ENCODE data around the gene ADCY3. TPM values are rescaled to one million over a fixed set of nuclear protein-coding genes. Genes with fewer than 3 reads are reported as not detected.

Gene ADCY3
- total RNA-seq, 1 experiment from 2014 or later: 71.1 TPM

GRCh38 chr2:24791452-24791851 lies 128.6 kb downstream of the ADCY3 start:
- Histone ChIP-seq H3K27ac (ENCODE audit: low read depth, low read length) (no peak overlapping the region), H3K9me3 (ENCODE audit: control insufficient read depth in 1 of 2, insufficient read depth in 1 of 2, low read depth in 1 of 2, low read length in 2 of 2) (no peaks in the 10 kb centered on the region), H3K4me3 (replicated peaks in 1 of 2; ENCODE audit: low read depth in 1 of 2, low read length in 2 of 2) (no peak overlapping the region), H4K20me1 (ENCODE audit: insufficient read depth) (no peaks in the 10 kb centered on the region), H3K4me2 (ENCODE audit: low read length) (peak overlapping the region; percentile 83), H3K79me2 (ENCODE audit: insufficient read depth, low read length) (peaks cover 32% of the 10 kb centered on the region), H3K27me3 (ENCODE audit: insufficient read depth, low read length) (no peaks in the 10 kb centered on the region), H3K9me2 (ENCODE audit: insufficient read depth) (no peaks in the 10 kb centered on the region), H3K9ac (ENCODE audit: low read length) (0 out of 2 replicates have a peak overlapping the region, but pooled peaks have one; percentile 92), H2AFZ (ENCODE audit: low read depth, low read length, poor library complexity, severe bottlenecking) (no peak overlapping the region), H3K4me1 (ENCODE audit: control insufficient read depth in 1 of 2, insufficient read depth in 2 of 2, low read length in 2 of 2) (peaks cover 12 to 34% of the 10 kb centered on the region in 2 experiments), H3K36me3 (ENCODE audit: control insufficient read depth in 1 of 2, insufficient read depth in 2 of 2, low read length in 2 of 2) (peaks cover 0 to 9% of the 10 kb centered on the region in 2 experiments; a peak in 1 of 4 replicates)
- intact Hi-C loops (cut with micrococcal nuclease): no loop called here
- ChIA-PET RAD21 (ENCODE audit: low non-redundant PET in 1 of 2, low total read pairs in 2 of 2, uncharacterized antibody in 2 of 2, unreplicated experiment in 2 of 2) (interaction anchor here in 1 of 2 experiments (0.9 kb wide), 1 partner anchor 212 kb away, joined by 4 read pairs; no protein-coding TSS in a partner anchor), POLR2A (no interaction called here), CTCF (interaction anchor here (0.6 to 1.5 kb wide), 4 partner anchors 14 to 369 kb away, joined by 3 to 5 read pairs (median 4); no protein-coding TSS in a partner anchor)
- no TSS peak for BruUV-seq (replicated peaks)
- DNase-seq (ENCODE audit: low read depth, low spot score) (no peak), ATAC-seq (no peak)
- TF ChIP-seq YY1 (IDR thresholded peaks at IDR 0.05; ENCODE audit: extremely low read depth, insufficient replicate concordance, low read depth, low read length) (no peak), RAD21 (IDR thresholded peaks at IDR 0.05; ENCODE audit: low read depth) (no peak)

- no TSS peak for BruUV-seq (replicated peaks)
- Histone ChIP-seq H3K27me3 (ENCODE audit: insufficient read depth, low read length) (no peaks in the 10 kb centered on the region), H3K4me1 (ENCODE audit: control insufficient read depth in 1 of 2, insufficient read depth in 2 of 2, low read length in 2 of 2) (peaks cover 12 to 22% of the 10 kb centered on the region in 2 experiments), H3K9ac (ENCODE audit: low read length) (no peak overlapping the region), H3K9me3 (ENCODE audit: control insufficient read depth in 1 of 2, insufficient read depth in 1 of 2, low read depth in 1 of 2, low read length in 2 of 2) (no peaks in the 10 kb centered on the region), H2AFZ (ENCODE audit: low read depth, low read length, poor library complexity, severe bottlenecking) (no peak overlapping the region), H3K9me2 (ENCODE audit: insufficient read depth) (no peaks in the 10 kb centered on the region), H4K20me1 (ENCODE audit: insufficient read depth) (no peaks in the 10 kb centered on the region), H3K4me2 (ENCODE audit: low read length) (no peak overlapping the region), H3K27ac (ENCODE audit: low read depth, low read length) (no peak overlapping the region), H3K79me2 (ENCODE audit: insufficient read depth, low read length) (peaks cover 5% of the 10 kb centered on the region), H3K4me3 (replicated peaks in 1 of 2; ENCODE audit: low read depth in 1 of 2, low read length in 2 of 2) (no peak overlapping the region), H3K36me3 (ENCODE audit: control insufficient read depth in 1 of 2, insufficient read depth in 2 of 2, low read length in 2 of 2) (no peaks in the 10 kb centered on the region)
- ChIA-PET POLR2A (no interaction called here), CTCF (interaction anchor here (1.4 kb wide), 1 partner anchor 33 kb away, joined by 3 read pairs; no protein-coding TSS in a partner anchor), RAD21 (ENCODE audit: low non-redundant PET in 1 of 2, low total read pairs in 2 of 2, uncharacterized antibody in 2 of 2, unreplicated experiment in 2 of 2) (no interaction called here)
- intact Hi-C loops (cut with micrococcal nuclease): no loop called here
- no peak for DNase-seq (ENCODE audit: low read depth, low spot score)
- no peak for TF ChIP-seq ZFX (IDR thresholded peaks at IDR 0.05)
- no peak for TF ChIP-seq POLR2AphosphoS5 (IDR thresholded peaks at IDR 0.05; ENCODE audit: low read depth, low read length)
- TF ChIP-seq CTCF (IDR thresholded peaks at IDR 0.05 in 2 of 3, conservative IDR thresholded peaks at IDR 0.05 in 1 of 3; ENCODE audit: borderline replicate concordance in 1 of 3, insufficient read depth in 1 of 3, low read depth in 2 of 3, low read length in 2 of 3): no peak
- TF ChIP-seq SP1 (IDR thresholded peaks at IDR 0.05; ENCODE audit: low read depth): no peak
- no peak for TF ChIP-seq CEBPB (IDR thresholded peaks at IDR 0.05; ENCODE audit: low read depth)
- TF ChIP-seq CBX3 (IDR thresholded peaks at IDR 0.05; ENCODE audit: low read depth): no peak
- no peak for TF ChIP-seq JUND (IDR thresholded peaks at IDR 0.05)
- no peak for TF ChIP-seq ZNF274 (IDR thresholded peaks at IDR 0.05; ENCODE audit: low read depth, low read length)
- TF ChIP-seq RAD21 (IDR thresholded peaks at IDR 0.05; ENCODE audit: low read depth): no peak
- no peak for TF ChIP-seq SIN3A (IDR thresholded peaks at IDR 0.05; ENCODE audit: low read depth)
- no peak for TF ChIP-seq EZH2phosphoT487 (IDR thresholded peaks at IDR 0.05; ENCODE audit: borderline replicate concordance)
- no peak for TF ChIP-seq EZH2 (IDR thresholded peaks at IDR 0.05)
- no peak for TF ChIP-seq ELF1 (IDR thresholded peaks at IDR 0.05; ENCODE audit: borderline replicate concordance, low read depth)
- TF ChIP-seq ZBTB33 (IDR thresholded peaks at IDR 0.05; ENCODE audit: extremely low read depth, insufficient replicate concordance, low read length): no peak
- TF ChIP-seq YY1 (IDR thresholded peaks at IDR 0.05; ENCODE audit: extremely low read depth, insufficient replicate concordance, low read depth, low read length): no peak
- TF ChIP-seq ATF3 (IDR thresholded peaks at IDR 0.05): no peak
- no peak for TF ChIP-seq POLR2A (IDR thresholded peaks at IDR 0.05; ENCODE audit: borderline replicate concordance, extremely low read depth, insufficient read depth, insufficient read length)
- no peak for TF ChIP-seq EGR1 (IDR thresholded peaks at IDR 0.05; ENCODE audit: low read depth)
- no peak for TF ChIP-seq FOSL1 (IDR thresholded peaks at IDR 0.05; ENCODE audit: low read depth)
- ATAC-seq: no peak
Measured at GRCh38 chr2:24788816-24789215, 131.2 kb downstream of the ADCY3 start.

Measured in HCT116 (cell line).